ENCODE measurements around the gene COX7A2. TPM values are rescaled to one million over a fixed set of nuclear protein-coding genes. Genes with fewer than 3 reads are reported as not detected.

COX7A2 gene
- total RNA-seq, 6 experiments from 2014 or later, result 159 to 345 (median 218) TPM

GRCh38 chr6:75223428-75223827 is 20.2 kb downstream of the COX7A2 start:
- intact Hi-C loops (cut with DNase I), result no loop called here
- no peak for ATAC-seq
- WGBS (ENCODE audit: insufficient coverage, low coverage, low lambda C conversion rate, missing lambda C conversion rate), result 100% methylated on average over 2 of the region's 2 CpGs
- H3K27ac ChIP-seq, result peak overlapping the region; percentile 35 to 81 (median 81)
- no peaks in the 10 kb centered on the region for H3K9me3 ChIP-seq
- no peaks in the 10 kb centered on the region for H3K27me3 ChIP-seq
- H3K4me3 ChIP-seq, result no peak overlapping the region
- no peak for TF ChIP-seq CTCF (IDR thresholded peaks at IDR 0.05)
- TF ChIP-seq POLR2A (IDR thresholded peaks at IDR 0.05), result no peak
- no peak for DNase-seq
- no peaks in the 10 kb centered on the region for H3K36me3 ChIP-seq
- H3K4me1 ChIP-seq, result peaks cover 0 to 43% (median 6%) of the 10 kb centered on the region in 4 donors

- intact Hi-C loops (cut with DNase I), result no loop called here
- no peaks in the 10 kb centered on the region for H3K9me3 ChIP-seq
- H3K36me3 ChIP-seq, result no peaks in the 10 kb centered on the region
- H3K4me1 ChIP-seq, result peaks cover 0 to 43% (median 6%) of the 10 kb centered on the region in 4 donors
- DNase-seq, result no peak
- no peak overlapping the region for H3K4me3 ChIP-seq
- ATAC-seq, result no peak
- no peak for TF ChIP-seq CTCF (IDR thresholded peaks at IDR 0.05)
- TF ChIP-seq POLR2A (IDR thresholded peaks at IDR 0.05), result no peak
- H3K27ac ChIP-seq, result no peak overlapping the region
- H3K27me3 ChIP-seq, result no peaks in the 10 kb centered on the region
Measured at GRCh38 chr6:75222261-75222660, 21.3 kb downstream of the COX7A2 start.

GRCh38 chr6:75221116-75221515 is 22.5 kb downstream of the COX7A2 start:
- 97% methylated on average over 4 of the region's 4 CpGs for WGBS (ENCODE audit: insufficient coverage, low coverage, low lambda C conversion rate, missing lambda C conversion rate)
- DNase-seq, result no peak
- TF ChIP-seq POLR2A (IDR thresholded peaks at IDR 0.05) (no peak), CTCF (IDR thresholded peaks at IDR 0.05) (no peak)
- no peak overlapping the region for H3K27ac ChIP-seq
- H3K4me1 ChIP-seq, result peaks cover 0 to 37% (median 6%) of the 10 kb centered on the region in 4 donors
- H3K9me3 ChIP-seq, result no peaks in the 10 kb centered on the region
- intact Hi-C loops (cut with DNase I), result no loop called here
- no peaks in the 10 kb centered on the region for H3K36me3 ChIP-seq
- H3K27me3 ChIP-seq, result no peaks in the 10 kb centered on the region
- no peak for ATAC-seq
- H3K4me3 ChIP-seq, result no peak overlapping the region

- no peak for DNase-seq
- no peak for TF ChIP-seq CTCF (IDR thresholded peaks at IDR 0.05)
- TF ChIP-seq POLR2A (IDR thresholded peaks at IDR 0.05), result no peak
- Histone ChIP-seq H3K27ac (no peak overlapping the region), H3K4me3 (no peak overlapping the region), H3K27me3 (no peaks in the 10 kb centered on the region), H3K9me3 (no peaks in the 10 kb centered on the region), H3K36me3 (no peaks in the 10 kb centered on the region), H3K4me1 (peaks cover 0 to 36% (median 6%) of the 10 kb centered on the region in 4 donors)
- 19% methylated on average over 1 of the region's 1 CpG for WGBS (ENCODE audit: insufficient coverage, low coverage, low lambda C conversion rate, missing lambda C conversion rate)
- intact Hi-C loops (cut with DNase I), result no loop called here
- ATAC-seq, result peak in 3 of 4 donors; percentile 52 to 72 (median 60)
Measured at GRCh38 chr6:75220357-75220756, 23.2 kb downstream of the COX7A2 start.

- ATAC-seq, result no peak
Measured at GRCh38 chr6:75219263-75219662, 24.3 kb downstream of the COX7A2 start.

More at GRCh38 chr6:75219263-75219662, 24.3 kb downstream of the COX7A2 start:
- H3K9me3 ChIP-seq, result no peaks in the 10 kb centered on the region
- no peak for TF ChIP-seq POLR2A (IDR thresholded peaks at IDR 0.05)
- TF ChIP-seq CTCF (IDR thresholded peaks at IDR 0.05), result no peak
- no peak for DNase-seq
- no peaks in the 10 kb centered on the region for H3K36me3 ChIP-seq
- H3K27ac ChIP-seq, result no peak overlapping the region
- no peaks in the 10 kb centered on the region for H3K27me3 ChIP-seq
- intact Hi-C loops (cut with DNase I), result no loop called here
- peaks cover 0 to 28% (median 4%) of the 10 kb centered on the region in 4 donors for H3K4me1 ChIP-seq
- WGBS (ENCODE audit: insufficient coverage, low coverage, low lambda C conversion rate, missing lambda C conversion rate), result 72% methylated on average over 3 of the region's 3 CpGs
- no peak overlapping the region for H3K4me3 ChIP-seq
